ENCODE results near the gene RXRA.

The RXRA gene

GRCh38 chr9:134477927-134478326 lies 151.7 kb downstream of the RXRA start:
- no peak for DNase-seq

- no peak for DNase-seq
Observed at GRCh38 chr9:134481762-134482161, 155.5 kb downstream of the RXRA start.

- DNase-seq: no peak
Observed at GRCh38 chr9:134482226-134482625, 156.0 kb downstream of the RXRA start.

GRCh38 chr9:134483361-134484184 lies 157.3 kb downstream of the RXRA start:
- DNase-seq: no peak

GRCh38 chr9:134484479-134484878 lies 158.2 kb downstream of the RXRA start:
- DNase-seq: no peak

- no peak for DNase-seq
Observed at GRCh38 chr9:134485653-134486052, 159.4 kb downstream of the RXRA start.

- no peak for DNase-seq
Observed at GRCh38 chr9:134486143-134486591, 159.9 kb downstream of the RXRA start.

GRCh38 chr9:134486596-134486995 lies 160.3 kb downstream of the RXRA start:
- no peak for DNase-seq
